HepG2 (cell line): ENCODE measurements around the gene PARP16. TPM values are rescaled to one million over a fixed set of nuclear protein-coding genes. Genes with fewer than 3 reads are reported as not detected.

ENCODE experiments used
- DZIP1 ChIP-seq: sonication (generic); formaldehyde crosslinking; IDR thresholded peaks from 2 replicates; pipeline ENCODE4 v1.5.0; 2020; ENCODE audit warnings: mild to moderate bottlenecking, missing genetic modification reagents
- ETV5 ChIP-seq: IDR thresholded peaks from 2 replicates; pipeline ENCODE4 v1.6.1; 2018; ENCODE audit warnings: missing biosample characterization, missing genetic modification reagents, inconsistent platforms, borderline replicate concordance
- HNF1B ChIP-seq: sonication (generic); formaldehyde crosslinking; IDR thresholded peaks from 2 replicates; pipeline ENCODE4 v1.5.1; 2020; ENCODE audit warnings: mild to moderate bottlenecking, moderate library complexity, missing genetic modification reagents
- MAFF ChIP-seq: IDR thresholded peaks from 2 replicates; pipeline ENCODE4 v1.6.1; 2011; ENCODE audit warnings: low read depth, low read length, improper control_type of control experiment
- NCOR1 ChIP-seq: fragments of 200-600 bp; sonication (generic); IDR thresholded peaks from 2 replicates; pipeline ENCODE4 v1.7.0; 2017; ENCODE audit warnings: antibody characterized with exemption, low read length, borderline replicate concordance
- NPAS2 ChIP-seq: sonication (generic); formaldehyde crosslinking; IDR thresholded peaks from 2 replicates; pipeline ENCODE4 v1.8.0; 2022; ENCODE audit warnings: mild to moderate bottlenecking, missing genetic modification reagents, borderline replicate concordance
- PCBP1 ChIP-seq: fragments of 200-400 bp; formaldehyde crosslinking; IDR thresholded peaks from 2 replicates; pipeline ENCODE4 v1.6.1; 2017; ENCODE audit warnings: mild to moderate bottlenecking, low read depth, low read length, borderline replicate concordance
- RFX1 ChIP-seq: fragments of 450-650 bp; IDR thresholded peaks from 2 replicates; pipeline ENCODE4 v1.6.1; 2017
- RORA ChIP-seq: sonication (generic); formaldehyde crosslinking; IDR thresholded peaks from 2 replicates; pipeline ENCODE4 v1.5.0; 2020; ENCODE audit warnings: mild to moderate bottlenecking, missing genetic modification reagents, moderate library complexity
- TBX2 ChIP-seq: sonication (generic); formaldehyde crosslinking; IDR thresholded peaks from 2 replicates; pipeline ENCODE4 v1.5.0; 2020; ENCODE audit warnings: missing genetic modification reagents, mild to moderate bottlenecking, borderline replicate concordance
- ZFP90 ChIP-seq: sonication (generic); formaldehyde crosslinking; IDR thresholded peaks from 2 replicates; pipeline ENCODE4 v1.8.0; 2022; ENCODE audit warnings: missing genetic modification reagents, mild to moderate bottlenecking, inconsistent platforms, borderline replicate concordance
- ZNF260 ChIP-seq: sonication (generic); formaldehyde crosslinking; IDR thresholded peaks from 2 replicates; pipeline ENCODE4 v1.4.0; 2020; ENCODE audit warnings: missing genetic modification reagents, low read depth, mild to moderate bottlenecking, borderline replicate concordance
- ZNF333 ChIP-seq: sonication (generic); formaldehyde crosslinking; IDR thresholded peaks from 2 replicates; pipeline ENCODE4 v1.4.0; 2020; ENCODE audit warnings: mild to moderate bottlenecking, missing genetic modification reagents, borderline replicate concordance
- ZNF691 ChIP-seq: sonication (generic); formaldehyde crosslinking; IDR thresholded peaks from 2 replicates; pipeline ENCODE4 v1.4.0; 2020; ENCODE audit warnings: missing genetic modification reagents, low read depth, mild to moderate bottlenecking, borderline replicate concordance
- ZNF772 ChIP-seq: sonication (generic); formaldehyde crosslinking; IDR thresholded peaks from 2 replicates; pipeline ENCODE4 v1.5.0; 2020; ENCODE audit warnings: mild to moderate bottlenecking, missing genetic modification reagents
- polyA plus RNA-seq, 8 experiments: library from polyadenylated mRNA; depleted of rRNA in 3 of 8; stranded (reverse) in 7 of 8; unstranded in 1 of 8; fragments of >200 nt; fragmentation: Illumina TruSeq in 4 of 8; extraction: Trizol in 4 of 8; gene quantifications; 2 replicates each; pipeline versions ENCODE4 v1.2.1 to v1.2.3, GENCODE V29; 2011 to 2016; ENCODE audit warnings: low read depth in 4 of 8, missing spikeins in 1 of 8, mixed read lengths in 1 of 8; ENCODE audit not compliant: insufficient read depth in 1 of 8
- total RNA-seq, 5 experiments: library from RNA; depleted of rRNA; stranded (reverse); fragments of >200 nt; fragmentation: Illumina TruSeq; extraction: Trizol; gene quantifications; 2 replicates each; pipeline ENCODE4 v1.2.3, GENCODE V29; 2016; ENCODE audit warnings: low read depth in 1 of 5
- TF ChIP-seq, protein P1 (sequence below): sonication (generic); formaldehyde crosslinking; IDR thresholded peaks from 2 replicates; pipeline ENCODE4 v1.5.1; 2020; ENCODE audit warnings: mild to moderate bottlenecking, missing genetic modification reagents
- TF ChIP-seq, protein P2 (sequence below): sonication (generic); formaldehyde crosslinking; IDR thresholded peaks from 2 replicates; pipeline ENCODE4 v1.9.0; 2022; ENCODE audit warnings: low read depth, missing genetic modification reagents

The PARP16 gene
- total and polyA plus RNA-seq, 2 of the 13 experiments (the other 11 are each of a cell fraction or from before 2014, with no cell fraction given) = 6.8 to 7.6 TPM

GRCh38 chr15:65312400-65312916, 25.8 kb upstream of the PARP16 start (continued):
- TF ChIP-seq NPAS2 (CRISPR knock-in tag) (no peak), RORA (CRISPR knock-in tag) (no peak), ZNF260 (CRISPR knock-in tag) (no peak), RFX1 (no peak), ZNF333 (CRISPR knock-in tag) (no peak), ZNF691 (CRISPR knock-in tag) (no peak), ETV5 (CRISPR knock-in tag) (no peak), NCOR1 (peak; percentile 100), DZIP1 (CRISPR knock-in tag) (no peak), TBX2 (CRISPR knock-in tag) (peak; percentile 53), ZFP90 (0 out of 2 replicates have a peak, but pooled peaks have one; percentile 21), HNF1B (CRISPR knock-in tag) (peak; percentile 29; the same call in 1 of the 2 replicates), MAFF (no peak), ZNF772 (CRISPR knock-in tag) (no peak), PCBP1 (no peak)
- TF ChIP-seq, protein P1, sequence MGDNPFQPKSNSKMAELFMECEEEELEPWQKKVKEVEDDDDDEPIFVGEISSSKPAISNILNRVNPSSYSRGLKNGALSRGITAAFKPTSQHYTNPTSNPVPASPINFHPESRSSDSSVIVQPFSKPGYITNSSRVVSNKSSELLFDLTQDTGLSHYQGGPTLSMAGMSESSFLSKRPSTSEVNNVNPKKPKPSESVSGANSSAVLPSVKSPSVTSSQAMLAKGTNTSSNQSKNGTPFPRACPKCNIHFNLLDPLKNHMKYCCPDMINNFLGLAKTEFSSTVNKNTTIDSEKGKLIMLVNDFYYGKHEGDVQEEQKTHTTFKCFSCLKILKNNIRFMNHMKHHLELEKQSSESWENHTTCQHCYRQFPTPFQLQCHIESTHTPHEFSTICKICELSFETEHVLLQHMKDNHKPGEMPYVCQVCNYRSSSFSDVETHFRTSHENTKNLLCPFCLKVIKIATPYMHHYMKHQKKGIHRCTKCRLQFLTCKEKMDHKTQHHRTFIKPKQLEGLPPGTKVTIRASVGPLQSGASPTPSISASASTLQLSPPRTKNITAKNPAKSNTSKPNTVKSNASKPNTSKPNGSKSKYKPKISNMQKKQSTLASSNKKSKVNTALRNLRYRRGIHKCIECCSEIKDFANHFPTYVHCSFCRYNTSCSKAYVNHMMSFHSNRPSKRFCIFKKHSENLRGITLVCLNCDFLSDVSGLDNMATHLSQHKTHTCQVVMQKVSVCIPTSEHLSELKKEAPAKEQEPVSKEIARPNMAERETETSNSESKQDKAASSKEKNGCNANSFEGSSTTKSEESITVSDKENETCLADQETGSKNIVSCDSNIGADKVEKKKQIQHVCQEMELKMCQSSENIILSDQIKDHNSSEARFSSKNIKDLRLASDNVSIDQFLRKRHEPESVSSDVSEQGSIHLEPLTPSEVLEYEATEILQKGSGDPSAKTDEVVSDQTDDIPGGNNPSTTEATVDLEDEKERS (CRISPR knock-in tag) = no peak
- TF ChIP-seq, protein P2, sequence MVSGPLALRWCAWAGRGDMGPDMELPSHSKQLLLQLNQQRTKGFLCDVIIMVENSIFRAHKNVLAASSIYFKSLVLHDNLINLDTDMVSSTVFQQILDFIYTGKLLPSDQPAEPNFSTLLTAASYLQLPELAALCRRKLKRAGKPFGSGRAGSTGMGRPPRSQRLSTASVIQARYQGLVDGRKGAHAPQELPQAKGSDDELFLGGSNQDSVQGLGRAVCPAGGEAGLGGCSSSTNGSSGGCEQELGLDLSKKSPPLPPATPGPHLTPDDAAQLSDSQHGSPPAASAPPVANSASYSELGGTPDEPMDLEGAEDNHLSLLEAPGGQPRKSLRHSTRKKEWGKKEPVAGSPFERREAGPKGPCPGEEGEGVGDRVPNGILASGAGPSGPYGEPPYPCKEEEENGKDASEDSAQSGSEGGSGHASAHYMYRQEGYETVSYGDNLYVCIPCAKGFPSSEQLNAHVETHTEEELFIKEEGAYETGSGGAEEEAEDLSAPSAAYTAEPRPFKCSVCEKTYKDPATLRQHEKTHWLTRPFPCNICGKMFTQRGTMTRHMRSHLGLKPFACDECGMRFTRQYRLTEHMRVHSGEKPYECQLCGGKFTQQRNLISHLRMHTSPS (CRISPR knock-in tag) = peak; percentile 67; the same call in 1 of the 2 replicates
